ENCODE data around the gene NEURL4. TPM values are rescaled to one million over a fixed set of nuclear protein-coding genes. Genes with fewer than 3 reads are reported as not detected.
"Not testable (repeated sequence)": the region's sequence is repeated elsewhere in the genome, so short reads cannot be mapped to it uniquely, and the experiment has no call there.

Gene NEURL4
- total and polyA plus RNA-seq, 4 donors = 28.6 to 56.4 (median 36.3) TPM

DNA sequence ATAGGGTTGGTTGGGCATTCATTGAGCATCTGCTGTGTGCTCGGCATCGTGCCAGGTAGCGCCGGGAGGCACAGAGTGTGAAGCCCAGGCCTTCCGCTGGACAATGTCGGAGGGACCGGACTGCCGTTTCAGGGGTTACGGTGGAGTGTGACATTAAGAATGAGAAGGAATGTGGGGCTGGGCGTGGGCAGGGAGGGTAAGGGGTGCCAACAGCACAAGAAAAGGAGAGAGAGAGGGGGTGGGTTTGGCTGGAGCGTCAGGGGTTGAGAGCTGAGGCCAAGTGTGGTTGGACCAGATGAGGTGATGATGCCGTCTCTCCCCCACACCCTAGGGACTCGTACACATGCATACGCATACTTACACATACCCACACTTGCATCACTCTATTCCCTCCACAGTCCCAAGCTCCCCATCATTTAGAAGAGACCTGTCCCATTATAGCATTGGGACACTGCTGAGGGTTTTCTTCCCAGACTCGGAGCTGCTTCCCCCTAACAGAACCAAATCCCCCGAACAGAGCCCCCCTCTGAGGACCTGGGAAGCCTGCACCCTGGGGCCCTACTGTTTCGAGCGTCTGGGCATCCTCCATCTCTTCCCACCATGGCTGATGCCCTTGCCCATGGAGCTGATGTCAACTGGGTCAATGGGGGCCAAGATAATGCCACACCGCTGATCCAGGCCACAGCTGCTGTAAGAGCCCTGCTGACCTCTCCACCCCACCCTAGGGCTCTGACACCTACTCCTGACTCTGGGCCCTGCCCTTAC, 19.5 kb upstream of the NEURL4 start:
- H3K27ac ChIP-seq (ENCODE audit: low read depth, low read length) = no peak overlapping the region
- peaks cover 9% of the 10 kb centered on the region for H3K36me3 ChIP-seq (ENCODE audit: control insufficient read depth, insufficient read depth, low read length)
- H3K4me3 ChIP-seq (ENCODE audit: low read depth, low read length) = no peak overlapping the region
- 66% methylated on average over 17 of the region's 19 CpGs for WGBS (ENCODE audit: insufficient coverage)
- peaks cover 48% of the 10 kb centered on the region for H3K4me1 ChIP-seq (ENCODE audit: control insufficient read depth, insufficient read depth, low read length)
- no peaks in the 10 kb centered on the region for H3K9me3 ChIP-seq (ENCODE audit: control insufficient read depth, insufficient read depth, low read length)
- no peak for DNase-seq (ENCODE audit: low read depth in 4 of 6, low spot score in 6 of 6)
- no peaks in the 10 kb centered on the region for H3K27me3 ChIP-seq (ENCODE audit: control insufficient read depth, insufficient read depth, low read length)

DNA sequence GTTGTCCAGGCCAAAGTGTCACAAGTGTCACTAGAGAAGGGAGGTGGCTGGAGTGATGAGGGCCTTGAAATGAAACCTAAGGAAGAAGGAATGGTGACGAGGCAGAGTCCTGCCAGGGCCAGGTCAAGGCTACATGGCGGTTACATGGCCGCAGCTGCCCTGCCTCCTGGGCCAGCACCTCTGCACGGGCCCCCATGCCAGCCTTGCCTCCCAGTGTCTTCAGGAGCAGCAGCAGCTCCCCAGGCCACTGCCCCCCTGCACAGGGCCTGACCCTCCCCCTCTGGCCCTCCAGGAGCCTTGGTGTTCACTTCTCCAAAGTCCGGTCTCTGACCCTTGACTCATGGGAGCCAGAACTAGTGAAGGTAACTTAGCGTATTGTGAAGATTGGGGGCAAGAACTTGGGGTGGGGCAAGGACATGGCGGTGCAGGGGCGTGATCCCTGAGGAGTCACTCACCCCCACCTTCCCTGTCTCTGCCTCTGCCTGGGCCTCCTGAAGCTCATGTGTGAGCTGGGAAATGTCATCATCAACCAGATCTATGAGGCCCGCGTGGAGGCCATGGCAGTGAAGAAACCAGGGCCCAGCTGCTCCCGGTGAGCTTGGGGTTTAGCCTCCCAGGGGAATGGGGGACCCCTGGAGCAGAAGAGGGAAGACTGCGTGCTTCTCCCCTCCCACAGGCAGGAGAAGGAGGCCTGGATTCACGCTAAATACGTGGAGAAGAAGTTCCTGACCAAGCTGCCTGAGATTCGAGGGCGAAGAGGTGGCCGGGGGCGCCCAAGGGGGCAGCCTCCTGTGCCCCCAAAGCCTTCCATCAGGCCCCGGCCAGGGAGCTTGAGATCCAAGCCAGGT, 18.7 kb upstream of the NEURL4 start:
- peaks cover 3% of the 10 kb centered on the region for H3K36me3 ChIP-seq (ENCODE audit: control insufficient read depth, insufficient read depth, low read length)
- no peaks in the 10 kb centered on the region for H3K27me3 ChIP-seq (ENCODE audit: control insufficient read depth, insufficient read depth, low read length)
- H3K9me3 ChIP-seq (ENCODE audit: control insufficient read depth, insufficient read depth, low read length) = no peaks in the 10 kb centered on the region
- WGBS (ENCODE audit: insufficient coverage) = 95% methylated on average over 14 of the region's 19 CpGs
- H3K4me3 ChIP-seq (ENCODE audit: low read depth, low read length) = no peak overlapping the region
- H3K27ac ChIP-seq (ENCODE audit: low read depth, low read length) = no peak overlapping the region
- H3K4me1 ChIP-seq (ENCODE audit: control insufficient read depth, insufficient read depth, low read length) = peaks cover 40% of the 10 kb centered on the region
- DNase-seq (ENCODE audit: low read depth in 4 of 6, low spot score in 6 of 6) = no peak

DNA sequence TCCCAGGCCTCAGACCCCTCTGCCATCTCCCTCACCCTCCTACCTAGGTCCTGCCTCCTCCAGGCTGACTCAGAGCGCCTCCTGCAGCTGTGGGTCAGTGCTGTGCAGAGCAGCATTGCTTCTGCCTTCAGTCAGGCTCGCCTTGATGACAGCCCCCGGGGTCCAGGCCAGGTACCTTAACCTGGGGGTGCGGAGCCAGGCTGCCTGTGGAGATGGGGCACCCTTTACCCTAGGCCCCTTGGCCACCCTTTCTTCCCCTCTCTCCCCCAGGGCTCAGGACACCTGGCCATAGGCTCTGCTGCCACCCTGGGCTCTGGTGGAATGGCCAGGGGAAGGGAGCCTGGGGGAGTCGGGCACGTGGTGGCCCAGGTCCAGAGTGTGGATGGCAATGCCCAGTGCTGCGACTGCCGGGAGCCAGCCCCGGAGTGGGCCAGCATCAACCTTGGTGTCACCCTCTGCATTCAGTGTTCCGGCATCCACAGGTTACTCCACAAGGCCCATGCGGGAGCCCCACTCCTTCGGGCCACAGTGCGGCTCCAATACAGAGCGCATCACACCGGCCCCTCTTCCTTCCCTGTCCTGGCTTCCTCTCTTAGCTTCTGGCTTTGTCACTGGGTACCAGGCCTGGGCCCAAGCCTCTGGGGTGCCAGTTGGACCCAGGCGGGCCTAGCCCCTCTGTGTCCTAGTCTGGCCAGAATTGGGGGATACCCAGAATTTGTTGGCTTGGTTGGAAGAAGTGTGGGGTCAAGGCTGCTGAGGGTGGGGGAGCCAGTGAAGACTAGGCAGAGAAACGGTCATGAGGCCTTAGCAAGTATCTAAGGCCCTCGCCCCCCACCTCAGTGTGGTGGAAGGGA, 17.9 kb upstream of the NEURL4 start:
- H3K36me3 ChIP-seq (ENCODE audit: control insufficient read depth, insufficient read depth, low read length) = peaks cover 3% of the 10 kb centered on the region
- DNase-seq (ENCODE audit: low read depth in 4 of 6, low spot score in 6 of 6) = no peak
- WGBS (ENCODE audit: insufficient coverage) = 90% methylated on average over 16 of the region's 18 CpGs
- no peak overlapping the region for H3K27ac ChIP-seq (ENCODE audit: low read depth, low read length)
- H3K27me3 ChIP-seq (ENCODE audit: control insufficient read depth, insufficient read depth, low read length) = no peaks in the 10 kb centered on the region
- peaks cover 31% of the 10 kb centered on the region for H3K4me1 ChIP-seq (ENCODE audit: control insufficient read depth, insufficient read depth, low read length)
- H3K4me3 ChIP-seq (ENCODE audit: low read depth, low read length) = no peak overlapping the region
- no peaks in the 10 kb centered on the region for H3K9me3 ChIP-seq (ENCODE audit: control insufficient read depth, insufficient read depth, low read length)

DNA sequence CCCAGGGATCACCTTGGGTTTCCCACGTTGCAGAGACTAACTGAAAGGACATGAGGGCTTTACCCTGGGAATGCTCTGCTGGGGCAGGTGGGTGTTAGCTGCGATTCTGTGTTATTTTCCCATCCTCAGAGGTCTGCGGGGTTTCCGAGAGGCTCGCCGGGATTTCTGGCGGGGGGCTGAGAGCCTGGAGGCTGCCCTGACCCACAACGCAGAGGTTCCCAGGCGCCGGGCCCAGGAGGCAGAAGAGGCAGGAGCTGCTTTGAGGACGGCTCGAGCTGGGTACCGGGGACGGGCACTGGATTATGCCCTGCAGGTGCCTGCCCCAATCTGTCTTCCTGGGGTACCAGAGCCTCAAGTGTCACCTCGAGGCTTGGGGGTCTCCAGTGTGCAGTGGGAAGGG, 14.1 kb upstream of the NEURL4 start:
- Histone ChIP-seq H3K27ac (ENCODE audit: low read depth, low read length) (no peak overlapping the region), H3K27me3 (ENCODE audit: control insufficient read depth, insufficient read depth, low read length) (no peaks in the 10 kb centered on the region), H3K4me1 (ENCODE audit: control insufficient read depth, insufficient read depth, low read length) (peaks cover 2% of the 10 kb centered on the region), H3K36me3 (ENCODE audit: control insufficient read depth, insufficient read depth, low read length) (peaks cover 3% of the 10 kb centered on the region), H3K4me3 (ENCODE audit: low read depth, low read length) (no peak overlapping the region), H3K9me3 (ENCODE audit: control insufficient read depth, insufficient read depth, low read length) (no peaks in the 10 kb centered on the region)
- WGBS (ENCODE audit: insufficient coverage) = 82% methylated on average over 15 of the region's 15 CpGs
- DNase-seq (ENCODE audit: low read depth in 4 of 6, low spot score in 6 of 6) = no peak

DNA sequence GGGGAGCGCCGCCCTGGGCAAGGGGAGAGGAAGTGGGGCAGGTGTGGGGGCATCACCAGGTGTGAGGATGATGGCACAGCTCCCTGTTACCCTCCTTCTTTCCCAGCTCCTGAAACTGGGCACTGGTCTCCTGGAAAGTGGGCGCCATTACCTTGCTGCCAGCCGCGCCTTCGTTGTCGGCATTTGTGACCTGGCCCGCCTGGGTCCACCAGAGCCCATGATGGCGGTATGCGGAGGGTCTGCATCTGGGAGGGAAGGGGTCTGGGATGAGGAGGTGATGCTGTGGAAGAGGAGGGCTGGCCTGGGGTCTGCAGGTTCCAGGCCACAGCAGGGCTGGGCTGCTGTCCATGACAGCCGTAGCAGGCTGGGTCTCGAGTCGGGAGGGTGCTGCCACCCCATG, 12.7 kb upstream of the NEURL4 start:
- no peak for DNase-seq (ENCODE audit: low read depth in 4 of 6, low spot score in 6 of 6)
- 92% methylated on average over 10 of the region's 13 CpGs for WGBS (ENCODE audit: insufficient coverage)
- Histone ChIP-seq H3K27ac (ENCODE audit: low read depth, low read length) (no peak overlapping the region), H3K27me3 (ENCODE audit: control insufficient read depth, insufficient read depth, low read length) (no peaks in the 10 kb centered on the region), H3K36me3 (ENCODE audit: control insufficient read depth, insufficient read depth, low read length) (no peaks in the 10 kb centered on the region), H3K4me3 (ENCODE audit: low read depth, low read length) (no peak overlapping the region), H3K4me1 (ENCODE audit: control insufficient read depth, insufficient read depth, low read length) (peaks cover 2% of the 10 kb centered on the region), H3K9me3 (ENCODE audit: control insufficient read depth, insufficient read depth, low read length) (no peaks in the 10 kb centered on the region)

DNA sequence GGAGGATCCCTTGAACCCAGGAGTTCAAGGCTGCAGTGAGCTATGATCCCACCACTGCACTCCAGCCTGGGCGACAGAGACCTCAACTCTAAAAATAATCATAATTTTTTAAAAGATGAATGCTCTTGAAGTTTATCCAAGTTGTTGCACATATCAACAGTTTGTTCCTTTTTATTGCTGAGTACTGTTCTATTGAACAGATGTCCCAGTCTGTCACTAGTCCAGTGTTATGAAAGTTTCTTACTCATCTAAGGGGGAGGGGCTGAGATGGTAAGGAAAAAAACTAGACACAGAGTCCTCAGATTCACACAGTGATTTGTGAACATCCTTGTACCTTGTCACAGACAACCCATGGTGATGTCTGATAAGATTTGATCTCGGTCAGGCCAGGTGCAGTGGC, 11.0 kb upstream of the NEURL4 start:
- peaks cover 2% of the 10 kb centered on the region for H3K4me1 ChIP-seq (ENCODE audit: control insufficient read depth, insufficient read depth, low read length)
- no peaks in the 10 kb centered on the region for H3K36me3 ChIP-seq (ENCODE audit: control insufficient read depth, insufficient read depth, low read length)
- 100% methylated on average over 1 of the region's 2 CpGs for WGBS (ENCODE audit: insufficient coverage)
- H3K27me3 ChIP-seq (ENCODE audit: control insufficient read depth, insufficient read depth, low read length) = no peaks in the 10 kb centered on the region
- H3K4me3 ChIP-seq (ENCODE audit: low read depth, low read length) = no peak overlapping the region
- H3K27ac ChIP-seq (ENCODE audit: low read depth, low read length) = no peak overlapping the region
- H3K9me3 ChIP-seq (ENCODE audit: control insufficient read depth, insufficient read depth, low read length) = no peaks in the 10 kb centered on the region
- no peak for DNase-seq (ENCODE audit: low read depth in 4 of 6, low spot score in 6 of 6)

DNA sequence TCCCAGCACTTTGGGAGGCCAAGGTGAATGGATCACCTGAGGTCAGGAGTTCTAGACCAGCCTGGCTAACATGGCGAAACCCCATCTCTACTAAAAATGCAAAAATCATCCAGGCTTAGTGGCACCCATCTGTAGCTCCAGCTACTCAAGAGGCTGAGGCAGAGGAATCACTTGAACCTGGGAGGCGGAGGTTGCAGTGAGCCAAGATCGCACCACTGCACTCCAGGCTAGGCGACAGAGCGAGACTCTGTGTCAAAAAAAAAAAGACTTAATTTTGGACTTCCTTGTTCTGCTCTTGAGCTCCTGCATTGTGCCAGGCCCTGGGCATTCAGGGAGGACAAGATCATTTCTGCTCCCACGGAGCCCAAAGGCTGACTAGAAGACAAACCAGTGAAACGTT, 8.5 kb upstream of the NEURL4 start:
- not testable (repeated sequence) for DNase-seq (ENCODE audit: low read depth in 4 of 6, low spot score in 6 of 6); H3K27ac ChIP-seq (ENCODE audit: low read depth, low read length); H3K27me3 ChIP-seq (ENCODE audit: control insufficient read depth, insufficient read depth, low read length); H3K9me3 ChIP-seq (ENCODE audit: control insufficient read depth, insufficient read depth, low read length); H3K4me1 ChIP-seq (ENCODE audit: control insufficient read depth, insufficient read depth, low read length); H3K4me3 ChIP-seq (ENCODE audit: low read depth, low read length); H3K36me3 ChIP-seq (ENCODE audit: control insufficient read depth, insufficient read depth, low read length)
- WGBS (ENCODE audit: insufficient coverage) = 80% methylated on average over 7 of the region's 7 CpGs

DNA sequence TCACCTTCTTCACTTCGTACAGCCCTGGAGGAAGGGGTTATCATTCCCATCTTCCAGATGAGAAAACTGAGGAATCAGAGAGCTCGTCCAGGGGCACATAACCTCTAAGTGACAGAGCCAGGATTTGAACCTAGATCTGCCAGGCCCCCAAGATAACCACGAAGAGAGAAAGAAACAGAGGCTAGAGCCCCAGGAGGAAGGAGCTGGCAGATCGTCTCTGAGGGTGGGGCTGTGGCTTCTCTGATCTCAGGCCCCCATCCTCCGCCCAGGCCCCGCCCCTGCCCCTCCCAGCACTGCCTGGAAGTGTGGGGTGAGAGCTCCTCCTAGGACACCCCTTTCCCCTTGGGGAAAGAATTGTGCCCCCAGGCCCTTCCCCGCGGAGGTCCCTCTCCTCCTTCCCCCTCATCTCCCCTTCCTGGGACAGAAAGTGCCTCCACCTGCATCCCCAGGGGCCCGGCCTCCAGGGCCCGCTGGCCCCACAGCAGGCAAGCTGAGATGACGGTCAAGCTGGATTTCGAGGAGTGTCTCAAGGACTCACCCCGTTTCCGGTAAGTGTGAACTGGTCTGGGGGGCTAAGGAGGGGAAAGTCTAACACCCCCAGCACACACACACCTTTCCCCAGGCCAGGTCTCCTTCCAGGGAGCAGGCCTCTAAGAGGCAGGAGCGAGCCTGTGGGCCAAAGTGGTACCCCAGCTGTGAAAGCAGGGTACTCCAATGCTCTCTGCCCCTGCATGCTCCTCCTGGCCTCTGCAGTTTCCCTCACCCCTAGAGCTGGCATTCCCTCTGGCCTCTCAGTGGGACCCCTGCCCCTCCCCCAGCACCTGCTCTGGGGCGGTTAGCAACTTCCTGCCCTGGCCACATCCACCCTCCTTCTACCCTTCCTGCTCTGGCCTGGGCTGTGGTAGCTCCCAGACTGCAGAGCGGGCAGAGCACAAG, 7.4 kb upstream of the NEURL4 start, which contains the start of gene ACAP1:
Gene ACAP1, plus strand, starts transcription at position 290 of the 936 bp plus-strand sequence. Its CDS starts 206 bp downstream, at position 496.
- Histone ChIP-seq H3K4me1 (ENCODE audit: control insufficient read depth, insufficient read depth, low read length) (peaks cover 2% of the 10 kb centered on the region), H3K27ac (ENCODE audit: low read depth, low read length) (no peak within 1 kb of the TSS), H3K9me3 (ENCODE audit: control insufficient read depth, insufficient read depth, low read length) (no peaks in the 10 kb centered on the region), H3K4me3 (ENCODE audit: low read depth, low read length) (no peak within 1 kb of the TSS), H3K36me3 (ENCODE audit: control insufficient read depth, insufficient read depth, low read length) (no peaks in the 10 kb centered on the region), H3K27me3 (ENCODE audit: control insufficient read depth, insufficient read depth, low read length) (no peaks in the 10 kb centered on the region)
- WGBS (ENCODE audit: insufficient coverage) = 41% methylated on average over 6 of the region's 17 CpGs
- DNase-seq (ENCODE audit: low read depth in 4 of 6, low spot score in 6 of 6) = no peak
